GM18526 (cell line): ENCODE results near the gene FAM229B.

ENCODE experiments used
- POLR2A ChIP-seq: IDR thresholded peaks from 3 replicates; pipeline ENCODE4 v1.6.1; 2011; ENCODE audit not compliant: insufficient read length; ENCODE audit errors: extremely low read depth

FAM229B gene

GRCh38 chr6:112058243-112059032, 29.0 kb upstream of the FAM229B start:
- TF ChIP-seq POLR2A: no peak

- TF ChIP-seq POLR2A: no peak
Measured at GRCh38 chr6:112061605-112062004, 25.8 kb upstream of the FAM229B start.

- no peak for TF ChIP-seq POLR2A
Measured at GRCh38 chr6:112062966-112063365, 24.4 kb upstream of the FAM229B start.

- TF ChIP-seq POLR2A: no peak
Measured at GRCh38 chr6:112065426-112065986, 21.9 kb upstream of the FAM229B start.

GRCh38 chr6:112066606-112067005, 20.8 kb upstream of the FAM229B start:
- no peak for TF ChIP-seq POLR2A

- no peak for TF ChIP-seq POLR2A
Measured at GRCh38 chr6:112081569-112081968, 5.8 kb upstream of the FAM229B start.

- no peak for TF ChIP-seq POLR2A
Measured at GRCh38 chr6:112085286-112086065, 1.9 kb upstream of the FAM229B start.

GRCh38 chr6:112086744-112087135, 651 bp upstream of the FAM229B start:
- TF ChIP-seq POLR2A: no peak

GRCh38 chr6:112087916-112088315, 525 bp downstream of the FAM229B start:
- TF ChIP-seq POLR2A: no peak

- no peak for TF ChIP-seq POLR2A
Measured at GRCh38 chr6:112096901-112097300, 9.5 kb downstream of the FAM229B start.

- no peak for TF ChIP-seq POLR2A
Measured at GRCh38 chr6:112100561-112100960, 13.2 kb downstream of the FAM229B start.

GRCh38 chr6:112106562-112106961, 19.2 kb downstream of the FAM229B start:
- no peak for TF ChIP-seq POLR2A

GRCh38 chr6:112109262-112109661, 21.9 kb downstream of the FAM229B start:
- no peak for TF ChIP-seq POLR2A

GRCh38 chr6:112113431-112113830, 26.0 kb downstream of the FAM229B start:
- TF ChIP-seq POLR2A: no peak

- no peak for TF ChIP-seq POLR2A
Measured at GRCh38 chr6:112113918-112114317, 26.5 kb downstream of the FAM229B start.
